HG02798 (cell line): Measurements from ENCODE around the gene CAMK2D.

ENCODE experiments used
- ATAC-seq: cut with Tn5 transposase; IDR thresholded peaks from one replicate; pipeline ENCODE4 v1.9.1; 2021; ENCODE audit warnings: mild to moderate bottlenecking; ENCODE audit not compliant: unreplicated experiment, poor library complexity

The CAMK2D gene

GRCh38 chr4:113500424-113500823 is 261.1 kb downstream of the CAMK2D start:
- ATAC-seq, result no peak

- no peak for ATAC-seq
These were observed 261.8 kb downstream of the CAMK2D start for GRCh38 chr4:113499696-113500095.

GRCh38 chr4:113499166-113499565 is 262.4 kb downstream of the CAMK2D start:
- no peak for ATAC-seq

DNA sequence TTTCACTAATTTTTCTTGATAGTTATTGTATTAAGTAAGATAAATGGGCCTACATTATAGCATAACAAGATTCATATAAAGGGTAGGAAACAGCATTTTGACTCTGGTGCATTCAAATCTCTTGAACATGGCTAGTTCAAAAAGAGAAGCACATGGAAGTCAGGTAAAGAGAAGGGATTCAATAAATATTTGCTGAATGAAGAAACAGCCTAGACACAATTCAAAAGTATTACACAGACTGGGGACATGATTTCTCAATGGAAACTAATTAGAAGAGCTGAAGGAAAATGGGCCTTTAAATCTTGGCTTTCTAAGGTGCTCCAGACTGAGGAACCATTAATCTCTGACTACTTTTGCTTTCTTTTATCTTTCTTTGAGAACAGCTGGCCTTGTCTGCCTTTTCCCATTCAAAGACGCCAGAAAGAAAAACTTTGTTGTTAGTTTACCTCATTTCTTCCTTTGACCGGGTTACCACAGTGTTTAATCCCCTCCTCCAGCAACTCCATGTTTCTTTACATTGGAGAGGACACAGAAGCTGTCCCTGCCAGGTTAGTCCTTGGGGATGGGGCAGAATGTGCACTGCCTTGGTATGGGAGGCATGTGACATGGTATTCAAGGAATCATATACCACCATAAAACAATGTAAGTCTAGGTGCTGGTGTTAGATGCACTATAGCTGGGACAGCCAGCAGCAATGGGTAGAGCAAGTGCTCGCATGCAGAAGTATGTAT is 264.2 kb downstream of the CAMK2D start:
- ATAC-seq, result no peak

GRCh38 chr4:113496698-113497097 is 264.8 kb downstream of the CAMK2D start:
- ATAC-seq, result no peak

DNA sequence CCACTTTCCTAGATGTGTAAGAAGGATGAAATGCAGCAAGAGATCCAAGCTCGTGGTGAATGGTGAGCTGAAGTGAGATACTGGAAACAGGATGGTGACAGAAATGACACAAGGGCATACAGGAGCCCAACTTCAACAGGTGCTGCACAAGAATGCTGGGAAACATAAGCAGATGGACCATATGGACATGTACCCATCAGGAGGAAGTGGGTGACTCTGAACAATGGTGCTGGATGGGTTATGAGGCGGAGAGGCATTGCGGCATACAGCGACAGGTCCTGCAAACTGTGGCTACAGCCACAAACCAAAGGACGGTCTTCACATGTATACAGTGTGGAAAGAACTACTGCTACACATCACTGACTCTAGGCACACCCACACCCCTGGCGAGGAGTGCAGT is 265.7 kb downstream of the CAMK2D start:
- ATAC-seq, result no peak

- no peak for ATAC-seq
These were observed 278.4 kb downstream of the CAMK2D start for GRCh38 chr4:113483131-113483530.

DNA sequence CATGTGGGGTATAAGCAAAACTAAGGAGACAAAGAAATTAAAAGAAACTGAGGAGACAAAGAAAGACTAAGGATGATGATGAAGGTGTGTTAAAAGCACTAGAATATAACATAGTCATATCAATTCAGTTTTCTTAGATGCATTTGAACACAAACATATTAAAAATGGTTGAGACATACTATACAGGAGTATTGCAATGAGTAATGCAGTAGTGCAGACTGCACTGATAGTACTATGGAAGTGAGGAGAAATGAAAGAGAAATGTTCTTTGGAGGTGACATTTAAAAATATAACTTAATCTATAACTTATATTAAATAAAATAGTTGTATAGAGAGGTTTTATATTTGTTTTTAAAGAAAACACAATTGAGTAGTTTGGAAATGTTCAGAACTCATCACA is 279.2 kb downstream of the CAMK2D start:
- ATAC-seq, result no peak

DNA sequence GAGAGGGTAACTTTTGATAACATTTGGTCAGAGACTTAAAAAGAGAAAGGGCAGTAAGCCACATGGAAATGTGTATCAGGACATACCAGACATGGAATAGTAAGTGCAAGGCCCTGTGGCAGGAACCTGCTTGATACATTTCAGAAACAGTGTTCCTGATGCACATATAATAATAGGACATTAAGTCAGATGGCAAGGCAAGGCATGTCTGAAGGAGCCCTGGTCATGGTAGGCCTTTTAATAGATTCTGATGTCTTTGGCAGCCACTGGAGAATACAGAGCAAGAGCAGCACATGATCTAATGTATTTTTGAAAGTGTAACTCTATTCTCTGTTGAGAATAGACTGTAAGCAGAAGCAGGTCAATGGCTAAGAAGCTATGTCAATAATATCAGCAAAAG is 279.7 kb downstream of the CAMK2D start:
- ATAC-seq, result no peak

DNA sequence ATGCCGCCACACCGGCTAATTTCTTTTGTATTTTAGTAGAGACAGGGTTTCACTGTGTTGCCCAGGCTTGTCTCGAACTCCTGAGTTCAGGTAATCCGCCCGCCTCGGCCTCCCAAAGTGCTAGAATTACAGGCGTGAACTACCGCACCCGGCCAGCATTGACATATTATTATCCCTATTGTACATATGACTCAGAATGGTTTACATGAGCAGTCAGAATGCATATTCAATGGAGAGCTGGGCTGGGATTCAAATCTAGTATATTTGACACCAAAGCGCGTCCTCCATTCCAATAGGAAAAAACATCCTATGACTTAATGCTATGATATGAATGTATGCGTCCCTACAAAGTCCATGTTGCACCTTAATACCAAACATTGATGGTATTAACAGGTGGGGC is 281.4 kb downstream of the CAMK2D start:
- ATAC-seq, result no peak

DNA sequence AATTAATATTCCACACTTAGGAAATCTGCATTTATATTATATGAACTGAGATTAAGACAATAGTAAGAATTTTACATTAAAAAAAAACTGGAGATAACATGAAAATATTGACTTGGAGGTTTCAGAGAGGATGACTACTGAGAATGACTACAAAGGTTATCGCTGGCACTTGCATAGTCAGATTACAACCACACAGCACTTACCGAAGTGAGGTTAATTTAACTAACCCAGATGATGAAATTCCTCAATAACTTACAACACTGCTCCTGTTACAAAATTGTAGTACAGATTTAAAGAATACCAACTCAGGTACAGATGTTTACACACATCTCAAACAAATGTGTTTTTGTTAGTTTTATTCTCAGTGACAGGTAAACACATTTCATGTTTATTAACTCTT is 283.5 kb downstream of the CAMK2D start:
- ATAC-seq, result no peak

DNA sequence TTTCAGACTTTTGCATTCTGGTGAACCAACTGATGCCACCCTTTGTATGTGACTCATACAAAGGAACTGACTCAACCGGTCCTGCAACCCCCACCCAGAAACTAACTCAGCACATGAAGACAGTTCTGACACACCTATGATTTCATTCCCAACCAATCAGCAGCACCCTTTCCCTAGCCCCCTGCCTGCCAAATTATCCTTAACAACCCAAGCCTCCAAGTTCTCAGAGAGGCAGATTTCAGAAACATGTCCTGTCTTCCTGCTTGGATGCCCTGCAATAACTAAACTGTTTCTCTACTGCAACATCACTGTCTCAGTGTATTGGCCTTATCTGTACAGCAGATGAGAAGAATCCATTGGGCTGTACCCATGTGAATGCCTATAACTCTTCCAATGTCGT is 284.7 kb downstream of the CAMK2D start:
- ATAC-seq, result no peak

DNA sequence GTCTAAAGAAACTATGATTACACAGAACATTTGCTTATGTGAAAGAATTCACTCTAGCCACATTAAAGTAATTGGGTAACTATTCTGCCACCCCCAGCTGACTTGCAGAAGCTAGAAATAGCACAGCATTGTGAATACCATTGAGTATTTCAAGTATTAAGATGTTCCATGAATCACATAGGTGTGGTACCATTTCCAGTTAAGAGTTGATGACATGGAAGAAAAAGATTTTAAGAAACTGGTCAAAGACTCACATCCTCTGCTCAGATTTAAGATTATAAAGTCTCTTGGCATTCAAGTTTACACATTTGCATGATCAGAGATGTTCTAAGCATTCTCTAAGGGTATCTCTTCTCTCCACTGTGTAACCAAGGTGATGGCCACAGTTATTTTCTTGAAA is 287.5 kb downstream of the CAMK2D start:
- ATAC-seq, result no peak

- ATAC-seq, result no peak
These were observed 288.7 kb downstream of the CAMK2D start for GRCh38 chr4:113472864-113473263.

DNA sequence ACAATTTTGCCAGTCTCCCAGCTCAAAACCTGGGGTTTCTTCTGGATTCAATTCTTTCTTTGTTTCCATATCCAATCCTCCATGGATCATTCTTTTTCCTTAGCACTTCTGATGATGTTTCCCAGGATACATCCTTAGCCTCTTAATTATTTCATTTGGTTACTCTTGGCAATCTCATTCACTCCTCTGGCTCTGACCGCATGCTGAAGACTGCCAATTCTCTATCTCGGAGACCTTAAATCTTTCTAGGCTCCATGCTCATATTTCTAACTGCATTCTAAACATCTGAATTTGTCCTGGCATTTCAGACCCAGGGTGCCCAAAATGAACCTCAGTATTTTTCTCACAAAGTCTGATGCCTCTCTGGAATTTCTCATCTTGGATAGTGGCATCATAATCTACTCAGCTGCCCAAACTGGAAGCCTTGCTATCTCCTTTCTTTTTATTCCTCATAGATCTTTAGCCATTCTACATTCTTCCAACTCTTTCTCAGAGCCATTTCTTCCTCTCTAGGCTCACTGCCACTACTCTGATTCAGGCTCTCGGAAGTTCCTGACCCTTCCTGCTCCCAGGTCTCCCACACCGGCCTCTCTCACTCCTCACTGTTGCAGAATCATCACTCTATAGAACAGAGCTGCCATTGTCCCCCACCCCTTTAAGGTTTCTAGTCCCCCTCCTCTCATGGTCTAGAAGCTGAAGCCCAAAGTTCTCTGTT is 290.2 kb downstream of the CAMK2D start:
- no peak for ATAC-seq

- no peak for ATAC-seq
These were observed 291.6 kb downstream of the CAMK2D start for GRCh38 chr4:113469926-113470325.

DNA sequence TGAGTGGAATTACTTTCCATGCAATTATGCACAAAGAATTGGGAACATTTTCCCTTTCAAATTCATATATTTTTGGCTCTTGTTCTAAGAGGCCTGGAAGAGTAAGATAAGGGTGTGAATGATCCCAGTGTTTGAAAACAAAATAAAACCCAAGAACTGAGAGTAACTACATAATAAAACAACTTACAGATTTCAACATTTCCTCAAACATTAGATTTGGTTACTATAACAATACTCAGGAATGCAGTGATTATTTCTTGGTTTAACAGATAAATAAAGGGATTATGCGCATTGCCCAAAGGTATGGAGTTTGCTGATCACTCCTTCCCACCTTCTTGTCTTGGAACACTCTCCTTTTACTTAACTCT is 292.5 kb downstream of the CAMK2D start:
- ATAC-seq, result no peak

DNA sequence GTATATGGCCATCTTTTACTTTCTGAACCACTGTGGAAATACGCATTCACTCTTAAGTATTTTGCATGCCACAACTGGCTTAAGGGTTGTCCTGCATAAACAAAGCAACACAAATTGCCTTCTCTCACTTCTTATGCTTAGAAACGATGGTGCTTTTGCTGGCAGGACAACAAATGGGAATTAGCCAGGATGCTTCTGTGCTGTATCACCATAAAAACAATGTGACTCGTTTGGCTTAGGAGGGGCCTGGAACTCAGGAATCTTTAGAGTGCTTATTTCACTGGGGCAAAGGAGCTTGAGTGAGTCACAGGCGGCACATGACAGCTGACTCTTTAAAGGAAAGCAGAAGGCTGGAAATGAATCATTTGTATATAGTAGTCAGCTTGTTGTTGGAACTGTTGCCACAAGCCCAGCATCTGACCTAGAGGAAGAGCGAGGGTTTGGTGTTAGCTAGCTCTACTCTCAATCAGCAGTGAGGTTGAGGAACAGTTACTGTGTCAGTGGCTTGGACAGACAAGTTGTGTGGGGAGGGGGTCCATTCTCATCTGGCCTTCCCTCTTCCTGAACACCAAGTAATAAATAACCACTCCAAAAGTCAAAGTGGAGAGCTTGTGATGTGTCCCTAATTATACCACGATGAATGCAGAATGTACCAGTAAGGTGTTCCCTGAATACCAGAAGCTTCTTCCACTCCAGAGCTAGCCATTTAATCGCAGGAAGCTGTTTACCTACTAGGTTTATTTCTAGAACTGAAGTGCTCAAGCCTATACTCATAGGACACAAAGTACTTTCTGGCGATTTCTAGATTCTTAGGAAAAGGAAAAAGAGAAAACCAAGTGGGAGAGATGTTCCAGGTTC is 293.1 kb downstream of the CAMK2D start:
- ATAC-seq, result no peak

- no peak for ATAC-seq
These were observed 294.0 kb downstream of the CAMK2D start for GRCh38 chr4:113467581-113467980.

DNA sequence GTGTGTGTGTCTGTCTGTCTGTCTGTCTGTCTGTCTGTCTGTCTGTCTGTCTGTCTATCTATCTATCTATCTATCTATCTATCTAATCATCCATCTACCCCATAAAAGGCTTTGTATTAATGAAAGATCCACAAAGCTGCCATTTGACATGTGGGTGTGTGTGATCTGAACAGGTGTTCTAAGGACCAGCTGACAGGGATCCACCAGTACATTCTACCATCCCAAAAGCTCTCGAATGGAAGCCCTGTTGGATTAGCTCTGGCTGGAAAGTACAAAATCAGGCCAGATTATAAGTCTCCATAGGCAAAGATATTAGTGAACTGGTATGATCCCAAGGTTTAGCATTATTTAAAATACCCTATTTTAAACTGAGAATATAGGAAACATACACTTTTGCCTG is 299.3 kb downstream of the CAMK2D start:
- ATAC-seq, result no peak

GRCh38 chr4:113461281-113461680 is 300.3 kb downstream of the CAMK2D start:
- ATAC-seq, result no peak
